Natural killer cell (primary cell): ENCODE measurements around the gene OSGEP. TPM values are rescaled to one million over a fixed set of nuclear protein-coding genes. Genes with fewer than 3 reads are reported as not detected.

ENCODE experiments used
- ATAC-seq, 3 donors: fragments of 150-1000 bp in 2 of 3; fragments of 200-7000 bp in 1 of 3; cut with Tn5 transposase; 1 replicate in 1 of 3; 2 replicates in 2 of 3; pipeline ENCODE4 v1.10.0; 2021; ENCODE audit warnings: mild to moderate bottlenecking in 2 of 3, moderate library complexity in 2 of 3
- DNase-seq, 2 donors: peaks; one replicate each; pipeline versions ENCODE4 v3.0.0 to v3.0.0-alpha.2; 2013 to 2021; ENCODE audit warnings: mixed read lengths in 1 of 2
- H3K27ac ChIP-seq: one replicate; pipeline ENCODE4 v1.5.1; 2013; ENCODE audit warnings: mild to moderate bottlenecking, low read length
- H3K27me3 ChIP-seq: one replicate; pipeline ENCODE4 v1.6.1; 2013; ENCODE audit warnings: low read length; ENCODE audit not compliant: control insufficient read depth, insufficient read depth
- H3K36me3 ChIP-seq: one replicate; pipeline ENCODE4 v1.6.1; 2013; ENCODE audit warnings: low read length; ENCODE audit not compliant: control insufficient read depth, insufficient read depth
- H3K4me1 ChIP-seq: one replicate; pipeline ENCODE4 v1.6.1; 2013; ENCODE audit warnings: low read length; ENCODE audit not compliant: control insufficient read depth, insufficient read depth
- H3K4me3 ChIP-seq: one replicate; pipeline ENCODE4 v1.5.1; 2013; ENCODE audit warnings: low read length
- H3K9me3 ChIP-seq: one replicate; pipeline ENCODE4 v1.6.1; 2013; ENCODE audit warnings: low read length; ENCODE audit not compliant: control insufficient read depth, insufficient read depth
- H3K27ac Mint-ChIP-seq, 2 donors: one replicate each; pipeline ENCODE4 v1.8.0; 2022; ENCODE audit warnings: mild to moderate bottlenecking in 2 of 2, mixed read lengths in 2 of 2, moderate library complexity in 1 of 2
- H3K27me3 Mint-ChIP-seq, 2 donors: one replicate each; pipeline ENCODE4 v1.8.0; 2022; ENCODE audit warnings: low read depth in 2 of 2, mixed read lengths in 2 of 2
- H3K36me3 Mint-ChIP-seq: one replicate; pipeline ENCODE4 v1.8.0; 2022; ENCODE audit warnings: mixed read lengths
- H3K4me1 Mint-ChIP-seq, 2 donors: one replicate each; pipeline ENCODE4 v1.8.0; 2022; ENCODE audit warnings: mixed read lengths in 2 of 2
- H3K4me3 Mint-ChIP-seq: one replicate; pipeline ENCODE4 v1.8.0; 2022; ENCODE audit warnings: mild to moderate bottlenecking, moderate library complexity, mixed read lengths
- H3K9me3 Mint-ChIP-seq, 2 donors: one replicate each; pipeline ENCODE4 v1.8.0; 2022; ENCODE audit warnings: mixed read lengths in 2 of 2
- WGBS: methylation state at CpG from one replicate; pipeline ENCODE4 v1.1.7; 2013; ENCODE audit warnings: missing lambda C conversion rate; ENCODE audit not compliant: insufficient coverage; 5-methylcytosine and 5-hydroxymethylcytosine counted together
- intact Hi-C: fragments of 100-400 bp; cut with micrococcal nuclease; formaldehyde crosslinking; loops from one replicate; pipeline ENCODE4 v1.14.2; 2022
- total RNA-seq, 4 donors: library from RNA; stranded (reverse); fragments of 120-200 nt in 1 of 4; gene quantifications; one replicate each; pipeline versions ENCODE4 v1.2.3 to v1.2.4, GENCODE V29; 2013 to 2022
- TF ChIP-seq, protein P1 (sequence below): fragments of 200-600 bp; IDR thresholded peaks from one replicate; pipeline ENCODE4 v1.8.0; 2022; ENCODE audit warnings: antibody characterized with exemption

The OSGEP gene
- total RNA-seq, 3 donors from 2014 or later (not counting 1 experiment from before 2014, with no cell fraction given), result 60.1 to 65.4 (median 63.3) TPM

DNA sequence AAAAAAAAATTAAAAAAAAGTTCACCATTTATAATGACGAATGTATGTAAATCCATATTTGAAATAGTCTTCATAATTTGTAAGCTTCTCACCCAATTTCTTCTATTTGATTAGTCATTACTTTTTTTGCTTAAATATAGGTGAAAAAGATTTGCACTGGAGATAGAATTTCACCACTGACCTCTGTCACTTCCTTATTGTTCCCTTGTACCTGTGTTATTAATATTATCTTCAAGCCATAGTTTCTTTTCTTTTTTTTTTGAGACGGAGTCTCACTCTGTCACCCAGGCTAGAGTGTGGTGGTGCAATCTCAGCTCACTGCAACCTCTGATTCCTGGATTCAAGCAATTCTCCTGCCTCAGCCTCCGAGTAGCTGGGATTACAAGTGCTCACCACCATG is 57.1 kb downstream of the OSGEP start:
- ATAC-seq, result no peak

More for the DNA sequence above, 57.1 kb downstream of the OSGEP start:
- Mint-ChIP-seq H3K27me3 (no peaks in the 10 kb centered on the region), H3K9me3 (no peaks in the 10 kb centered on the region), H3K4me1 (no peaks in the 10 kb centered on the region), H3K36me3 (peaks cover 38% of the 10 kb centered on the region), H3K27ac (no peak overlapping the region), H3K4me3 (no peak overlapping the region)
- TF ChIP-seq, protein P1, sequence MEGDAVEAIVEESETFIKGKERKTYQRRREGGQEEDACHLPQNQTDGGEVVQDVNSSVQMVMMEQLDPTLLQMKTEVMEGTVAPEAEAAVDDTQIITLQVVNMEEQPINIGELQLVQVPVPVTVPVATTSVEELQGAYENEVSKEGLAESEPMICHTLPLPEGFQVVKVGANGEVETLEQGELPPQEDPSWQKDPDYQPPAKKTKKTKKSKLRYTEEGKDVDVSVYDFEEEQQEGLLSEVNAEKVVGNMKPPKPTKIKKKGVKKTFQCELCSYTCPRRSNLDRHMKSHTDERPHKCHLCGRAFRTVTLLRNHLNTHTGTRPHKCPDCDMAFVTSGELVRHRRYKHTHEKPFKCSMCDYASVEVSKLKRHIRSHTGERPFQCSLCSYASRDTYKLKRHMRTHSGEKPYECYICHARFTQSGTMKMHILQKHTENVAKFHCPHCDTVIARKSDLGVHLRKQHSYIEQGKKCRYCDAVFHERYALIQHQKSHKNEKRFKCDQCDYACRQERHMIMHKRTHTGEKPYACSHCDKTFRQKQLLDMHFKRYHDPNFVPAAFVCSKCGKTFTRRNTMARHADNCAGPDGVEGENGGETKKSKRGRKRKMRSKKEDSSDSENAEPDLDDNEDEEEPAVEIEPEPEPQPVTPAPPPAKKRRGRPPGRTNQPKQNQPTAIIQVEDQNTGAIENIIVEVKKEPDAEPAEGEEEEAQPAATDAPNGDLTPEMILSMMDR, result no peak
- H3K27ac ChIP-seq, result no peak overlapping the region
- no peak overlapping the region for H3K4me3 ChIP-seq
- H3K36me3 ChIP-seq, result peaks cover 73% of the 10 kb centered on the region
- WGBS, result 100% methylated on average over 2 of the region's 3 CpGs
- H3K9me3 ChIP-seq, result no peaks in the 10 kb centered on the region
- intact Hi-C loops, result no loop called here
- DNase-seq, result no peak
- no peaks in the 10 kb centered on the region for H3K27me3 ChIP-seq
- H3K4me1 ChIP-seq, result no peaks in the 10 kb centered on the region

Other genes starting within 250 kb of the OSGEP start
- not detected for gene OR11H6, start 231.1 kb downstream of the OSGEP start, total RNA-seq
- not detected for gene OR11H7, start 225.8 kb downstream of the OSGEP start, total RNA-seq
- gene OR11H4, start 215.5 kb downstream of the OSGEP start, total RNA-seq, result not detected
- 10 to 100 TPM; 18.1 to 23.5 (median 21.6) TPM for gene TTC5, start 148.9 kb downstream of the OSGEP start, total RNA-seq
- gene CCNB1IP1, start 121.5 kb downstream of the OSGEP start, total RNA-seq, result 10 to 100 TPM; 20.8 to 21.5 (median 21.2) TPM
- gene PARP2, start 111.2 kb downstream of the OSGEP start, total RNA-seq, result 10 to 100 TPM; 18.2 to 28.3 (median 22.2) TPM
- 10 to 100 TPM; 76.3 to 83.2 (median 80.8) TPM for gene TEP1, start 41.3 kb downstream of the OSGEP start, total RNA-seq
- gene KLHL33, start 18.6 kb downstream of the OSGEP start, total RNA-seq, result under 1 TPM; 0.25 to 0.97 (median 0.31) TPM
- 10 to 100 TPM; 66.0 to 77.6 (median 74.9) TPM for gene APEX1, start 414 bp upstream of the OSGEP start, total RNA-seq
- gene PIP4P1, start 6.6 kb upstream of the OSGEP start, total RNA-seq, result 10 to 100 TPM; 61.5 to 68.2 (median 63.3) TPM
- 10 to 100 TPM; 49.5 to 76.8 (median 51.8) TPM for gene PNP, start 14.6 kb upstream of the OSGEP start, total RNA-seq
- gene RNASE10, start 50.7 kb upstream of the OSGEP start, total RNA-seq, result 1 to 10 TPM in 1 of 3 donors, under 1 TPM in 1, not detected in 1; 0.96 to 1.1 TPM
- gene RNASE9, start 106.2 kb upstream of the OSGEP start, total RNA-seq, result not detected
- gene RNASE11, start 133.2 kb upstream of the OSGEP start, total RNA-seq, result not detected
- not detected for gene RNASE12, start 136.6 kb upstream of the OSGEP start, total RNA-seq
- gene OR6S1, start 186.9 kb upstream of the OSGEP start, total RNA-seq, result not detected
- under 1 TPM in 2 of 3 donors, not detected in 1; 0.60 to 0.68 TPM for gene RNASE4, start 229.7 kb upstream of the OSGEP start, total RNA-seq
- under 1 TPM in 1 of 3 donors, not detected in 2; 0.35 TPM for gene ANG, start 234.0 kb upstream of the OSGEP start, total RNA-seq